Measurements from ENCODE around the gene PABPC3.

The PABPC3 gene

GRCh38 chr13:25095851-25096453 lies at the start of gene PABPC3:
Gene PABPC3, plus strand, starts transcription at chr13:25096136. Its CDS starts 63 bp downstream, at chr13:25096199.
- FAIRE-seq: no peak

GRCh38 chr13:25046274-25046984 lies 49.5 kb upstream of the PABPC3 start:
- FAIRE-seq: no peak

GRCh38 chr13:25046985-25047511 lies 48.9 kb upstream of the PABPC3 start:
- FAIRE-seq: no peak

GRCh38 chr13:25051065-25051464 lies 44.9 kb upstream of the PABPC3 start:
- FAIRE-seq: no peak

GRCh38 chr13:25059166-25059565 lies 36.8 kb upstream of the PABPC3 start:
- no peak for FAIRE-seq

- no peak for FAIRE-seq
Observed at GRCh38 chr13:25059958-25060357, 36.0 kb upstream of the PABPC3 start.

- FAIRE-seq: no peak
Observed at GRCh38 chr13:25062479-25062878, 33.5 kb upstream of the PABPC3 start.

GRCh38 chr13:25064396-25064795 lies 31.5 kb upstream of the PABPC3 start:
- FAIRE-seq: no peak

GRCh38 chr13:25065974-25066770 lies 29.8 kb upstream of the PABPC3 start:
- no peak for FAIRE-seq

- FAIRE-seq: no peak
Observed at GRCh38 chr13:25067064-25067463, 28.9 kb upstream of the PABPC3 start.

GRCh38 chr13:25068810-25069209 lies 27.1 kb upstream of the PABPC3 start:
- no peak for FAIRE-seq

GRCh38 chr13:25069236-25069635 lies 26.7 kb upstream of the PABPC3 start:
- FAIRE-seq: no peak

- FAIRE-seq: no peak
Observed at GRCh38 chr13:25069911-25070310, 26.0 kb upstream of the PABPC3 start.

- FAIRE-seq: no peak
Observed at GRCh38 chr13:25080773-25081172, 15.2 kb upstream of the PABPC3 start.

- FAIRE-seq: no peak
Observed at GRCh38 chr13:25084096-25084495, 11.8 kb upstream of the PABPC3 start.

GRCh38 chr13:25085125-25085742 lies 10.7 kb upstream of the PABPC3 start:
- FAIRE-seq: no peak

GRCh38 chr13:25088562-25089221 lies 7.2 kb upstream of the PABPC3 start:
- FAIRE-seq: no peak

GRCh38 chr13:25097426-25097825 lies 1.5 kb downstream of the PABPC3 start:
- no peak for FAIRE-seq

GRCh38 chr13:25103711-25104110 lies 7.8 kb downstream of the PABPC3 start:
- no peak for FAIRE-seq

GRCh38 chr13:25109341-25109740 lies 13.4 kb downstream of the PABPC3 start:
- FAIRE-seq: no peak

- FAIRE-seq: no peak
Observed at GRCh38 chr13:25110956-25111584, 15.1 kb downstream of the PABPC3 start.

GRCh38 chr13:25111585-25111956 lies 15.6 kb downstream of the PABPC3 start:
- FAIRE-seq: no peak
